Glomerular visceral epithelial cell (primary cell): ENCODE measurements around the gene SUOX.
A peak's percentile ranks its signal among the peaks of the same experiment; 100 is the strongest.
"Not testable (repeated sequence)": the region's sequence is repeated elsewhere in the genome, so short reads cannot be mapped to it uniquely, and the experiment has no call there.

Source experiments
- DNase-seq: peaks from one replicate; pipeline ENCODE4 v3.0.0-alpha.2; 2016; ENCODE audit errors: extremely low spot score

The SUOX gene

GRCh38 chr12:55983232-55983842, 13.7 kb upstream of the SUOX start:
- no peak for DNase-seq

GRCh38 chr12:55984861-55985260, 12.2 kb upstream of the SUOX start:
- DNase-seq, result no peak

GRCh38 chr12:55985341-55985740, 11.7 kb upstream of the SUOX start:
- DNase-seq, result no peak

- DNase-seq, result not testable (repeated sequence)
Observed at GRCh38 chr12:55985976-55986375, 11.1 kb upstream of the SUOX start.

GRCh38 chr12:55991110-55991509, 6.0 kb upstream of the SUOX start:
- DNase-seq, result no peak

- no peak for DNase-seq
Observed at GRCh38 chr12:55993230-55993853, 3.7 kb upstream of the SUOX start.

- DNase-seq, result no peak
Observed at GRCh38 chr12:55995366-55995765, 1.7 kb upstream of the SUOX start.

- DNase-seq, result peak; percentile 65
Observed at GRCh38 chr12:55996201-55996714, 818 bp upstream of the SUOX start.

GRCh38 chr12:55997535-55997859, 421 bp downstream of the SUOX start:
- DNase-seq, result no peak

- DNase-seq, result not testable (repeated sequence)
Observed at GRCh38 chr12:55999522-55999921, 2.4 kb downstream of the SUOX start.

- DNase-seq, result not testable (repeated sequence)
Observed at GRCh38 chr12:55999999-56000540, 3.0 kb downstream of the SUOX start.

- DNase-seq, result peak; percentile 38
Observed at GRCh38 chr12:56001487-56002100, 4.5 kb downstream of the SUOX start.

GRCh38 chr12:56003376-56003775, 6.3 kb downstream of the SUOX start:
- DNase-seq, result not testable (repeated sequence)

GRCh38 chr12:56004211-56004610, 7.1 kb downstream of the SUOX start:
- DNase-seq, result no peak

- DNase-seq, result peak; percentile 40
Observed at GRCh38 chr12:56007564-56008559, 10.8 kb downstream of the SUOX start.

- no peak for DNase-seq
Observed at GRCh38 chr12:56010111-56010570, 13.1 kb downstream of the SUOX start.

GRCh38 chr12:56011509-56012090, 14.5 kb downstream of the SUOX start:
- no peak for DNase-seq

GRCh38 chr12:56013482-56013881, 16.4 kb downstream of the SUOX start:
- no peak for DNase-seq

- DNase-seq, result peak; percentile 2
Observed at GRCh38 chr12:56014205-56014604, 17.1 kb downstream of the SUOX start.

- no peak for DNase-seq
Observed at GRCh38 chr12:56017181-56017580, 20.1 kb downstream of the SUOX start.

- DNase-seq, result no peak
Observed at GRCh38 chr12:56018356-56018755, 21.3 kb downstream of the SUOX start.
